GM18868 (cell line): Measurements from ENCODE around the gene FAM240A.

ENCODE experiments used
- ATAC-seq: cut with Tn5 transposase; IDR thresholded peaks from one replicate; pipeline ENCODE4 v1.9.1; 2021; ENCODE audit warnings: mild to moderate bottlenecking, moderate library complexity; ENCODE audit not compliant: unreplicated experiment

Gene FAM240A

GRCh38 chr3:46624975-46625490, 12.7 kb downstream of the FAM240A start:
- ATAC-seq, result no peak

GRCh38 chr3:46626039-46626438, 13.7 kb downstream of the FAM240A start:
- no peak for ATAC-seq

- ATAC-seq, result no peak
These were observed 14.8 kb downstream of the FAM240A start for GRCh38 chr3:46627078-46627477.

GRCh38 chr3:46628901-46629369, 16.6 kb downstream of the FAM240A start:
- ATAC-seq, result no peak

GRCh38 chr3:46629551-46630517, 17.5 kb downstream of the FAM240A start:
- peak; percentile 75 for ATAC-seq

- ATAC-seq, result no peak
These were observed 20.5 kb downstream of the FAM240A start for GRCh38 chr3:46632792-46633191.

- ATAC-seq, result no peak
These were observed 22.5 kb downstream of the FAM240A start for GRCh38 chr3:46634856-46635255.

GRCh38 chr3:46639221-46639620, 26.9 kb downstream of the FAM240A start:
- ATAC-seq, result no peak

- ATAC-seq, result no peak
These were observed 28.6 kb downstream of the FAM240A start for GRCh38 chr3:46640927-46641326.

- no peak for ATAC-seq
These were observed 30.6 kb downstream of the FAM240A start for GRCh38 chr3:46642971-46643370.

GRCh38 chr3:46643701-46644100, 31.4 kb downstream of the FAM240A start:
- no peak for ATAC-seq

- ATAC-seq, result no peak
These were observed 34.4 kb downstream of the FAM240A start for GRCh38 chr3:46646700-46647099.

GRCh38 chr3:46648096-46648495, 35.8 kb downstream of the FAM240A start:
- ATAC-seq, result no peak

GRCh38 chr3:46649436-46649835, 37.1 kb downstream of the FAM240A start:
- ATAC-seq, result no peak

- no peak for ATAC-seq
These were observed 38.8 kb downstream of the FAM240A start for GRCh38 chr3:46651084-46651483.

GRCh38 chr3:46655271-46655670, 42.9 kb downstream of the FAM240A start:
- ATAC-seq, result no peak

- ATAC-seq, result no peak
These were observed 44.6 kb downstream of the FAM240A start for GRCh38 chr3:46656778-46657556.

- ATAC-seq, result no peak
These were observed 47.0 kb downstream of the FAM240A start for GRCh38 chr3:46659285-46659684.

- no peak for ATAC-seq
These were observed 47.7 kb downstream of the FAM240A start for GRCh38 chr3:46660003-46660402.

- ATAC-seq, result no peak
These were observed 48.5 kb downstream of the FAM240A start for GRCh38 chr3:46660543-46661523.
